GM18511 (cell line): ENCODE measurements around the gene MGMT.

ENCODE experiments used
- ATAC-seq: cut with Tn5 transposase; IDR thresholded peaks from one replicate; pipeline ENCODE4 v1.9.1; 2021; ENCODE audit warnings: mild to moderate bottlenecking, moderate library complexity; ENCODE audit not compliant: unreplicated experiment

Gene MGMT

GRCh38 chr10:129494176-129494575 lies 27.1 kb downstream of the MGMT start:
- ATAC-seq = no peak

GRCh38 chr10:129494740-129495139 lies 27.7 kb downstream of the MGMT start:
- no peak for ATAC-seq

GRCh38 chr10:129495256-129495655 lies 28.2 kb downstream of the MGMT start:
- no peak for ATAC-seq

- ATAC-seq = no peak
Measured at GRCh38 chr10:129495698-129496097, 28.7 kb downstream of the MGMT start.

GRCh38 chr10:129497013-129497412 lies 30.0 kb downstream of the MGMT start:
- no peak for ATAC-seq

- no peak for ATAC-seq
Measured at GRCh38 chr10:129498680-129499079, 31.6 kb downstream of the MGMT start.

- ATAC-seq = no peak
Measured at GRCh38 chr10:129500617-129501339, 33.7 kb downstream of the MGMT start.

- ATAC-seq = peak; percentile 99
Measured at GRCh38 chr10:129501652-129502436, 34.8 kb downstream of the MGMT start.

GRCh38 chr10:129502448-129502847 lies 35.4 kb downstream of the MGMT start:
- ATAC-seq = no peak

- ATAC-seq = no peak
Measured at GRCh38 chr10:129505500-129506075, 38.5 kb downstream of the MGMT start.

GRCh38 chr10:129506101-129506797 lies 39.2 kb downstream of the MGMT start:
- ATAC-seq = no peak

GRCh38 chr10:129507216-129507889 lies 40.3 kb downstream of the MGMT start:
- no peak for ATAC-seq

- no peak for ATAC-seq
Measured at GRCh38 chr10:129509155-129509554, 42.1 kb downstream of the MGMT start.

GRCh38 chr10:129509835-129510234 lies 42.8 kb downstream of the MGMT start:
- ATAC-seq = no peak

GRCh38 chr10:129511086-129511485 lies 44.0 kb downstream of the MGMT start:
- no peak for ATAC-seq

- no peak for ATAC-seq
Measured at GRCh38 chr10:129511758-129512157, 44.7 kb downstream of the MGMT start.

- no peak for ATAC-seq
Measured at GRCh38 chr10:129513312-129513711, 46.3 kb downstream of the MGMT start.

GRCh38 chr10:129514568-129515451 lies 47.8 kb downstream of the MGMT start:
- ATAC-seq = no peak

- no peak for ATAC-seq
Measured at GRCh38 chr10:129516846-129517679, 50.0 kb downstream of the MGMT start.
